Measurements from ENCODE around the gene CTDP1.

- no peak for TF ChIP-seq NR2C2 (CRISPR knock-in tag; IDR thresholded peaks at IDR 0.05)
- TF ChIP-seq NR2C2 (tag; IDR thresholded peaks at IDR 0.05): no peak
- TF ChIP-seq XRCC5 (IDR thresholded peaks at IDR 0.05; ENCODE audit: low read depth, low read length): no peak
- TF ChIP-seq ATF6 (CRISPR knock-in tag; IDR thresholded peaks at IDR 0.05): no peak
- no peak for TF ChIP-seq ELF1 (tag; IDR thresholded peaks at IDR 0.05)
- no peak for TF ChIP-seq JUND (IDR thresholded peaks at IDR 0.05; ENCODE audit: borderline replicate concordance, low read depth, low read length)
- TF ChIP-seq JUND (tag; IDR thresholded peaks at IDR 0.05; ENCODE audit: borderline replicate concordance, low read depth, low read length): no peak
- TF ChIP-seq ARNT (IDR thresholded peaks at IDR 0.05): no peak
- no peak for TF ChIP-seq SMAD1 (IDR thresholded peaks at IDR 0.05; ENCODE audit: low read depth, low read length, partially characterized antibody)
Observed at GRCh38 chr18:79682481-79682880, 2.9 kb downstream of the CTDP1 start.
